Femur (tissue), 1 donor: ENCODE measurements around the gene MTAP.

ENCODE experiments used
- DNase-seq: peaks from one replicate; pipeline ENCODE4 v3.0.0-alpha.2; 2017

Gene MTAP

DNA sequence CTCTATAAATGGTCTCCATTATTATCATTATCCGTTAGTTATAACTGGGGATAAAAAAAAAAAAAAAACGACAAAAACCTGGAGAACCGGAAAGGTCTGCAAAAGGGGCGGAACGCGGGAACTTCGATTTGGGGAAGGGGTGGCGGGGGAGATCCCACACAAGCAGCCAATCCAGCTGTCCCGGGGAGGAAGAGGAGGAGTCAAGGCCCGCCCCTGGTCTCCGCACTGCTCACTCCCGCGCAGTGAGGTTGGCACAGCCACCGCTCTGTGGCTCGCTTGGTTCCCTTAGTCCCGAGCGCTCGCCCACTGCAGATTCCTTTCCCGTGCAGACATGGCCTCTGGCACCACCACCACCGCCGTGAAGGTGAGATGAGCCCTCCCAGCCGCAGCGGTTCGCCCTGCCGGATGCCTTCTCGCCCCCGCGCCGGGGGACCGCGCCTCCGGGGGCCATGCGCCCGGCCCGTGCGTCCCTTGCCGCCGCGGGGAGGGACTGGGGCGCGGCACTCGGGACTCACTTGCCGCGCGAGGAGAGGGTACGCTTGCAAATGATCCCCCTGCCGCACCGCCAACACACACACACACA is at the start of gene MTAP:
TSS of gene MTAP (plus strand) at position 219 of the 583 bp plus-strand sequence. CDS start at position 332, 113 bp downstream.
- DNase-seq: peak; percentile 96

GRCh38 chr9:21753523-21753922 is 48.9 kb upstream of the MTAP start:
- DNase-seq: no peak

DNA sequence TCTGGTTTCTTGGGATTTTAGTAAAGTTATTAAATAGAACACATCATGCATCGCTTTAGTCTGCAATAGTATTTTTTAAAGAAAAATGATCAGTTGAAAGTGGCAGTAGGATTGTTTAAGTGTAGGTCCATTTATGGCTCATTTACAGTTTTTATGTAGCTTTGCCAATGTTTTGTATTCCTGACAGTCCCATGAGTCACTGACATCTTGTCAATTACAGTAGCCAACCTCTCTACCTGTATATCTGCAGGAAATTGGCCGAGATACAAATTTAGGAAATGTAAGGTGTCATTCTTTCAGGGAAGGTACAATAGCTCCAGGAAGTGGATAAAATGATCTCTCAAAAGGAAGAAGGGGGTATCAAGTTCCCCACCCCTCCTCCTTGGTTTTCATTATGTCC is 47.7 kb upstream of the MTAP start:
- DNase-seq: no peak

DNA sequence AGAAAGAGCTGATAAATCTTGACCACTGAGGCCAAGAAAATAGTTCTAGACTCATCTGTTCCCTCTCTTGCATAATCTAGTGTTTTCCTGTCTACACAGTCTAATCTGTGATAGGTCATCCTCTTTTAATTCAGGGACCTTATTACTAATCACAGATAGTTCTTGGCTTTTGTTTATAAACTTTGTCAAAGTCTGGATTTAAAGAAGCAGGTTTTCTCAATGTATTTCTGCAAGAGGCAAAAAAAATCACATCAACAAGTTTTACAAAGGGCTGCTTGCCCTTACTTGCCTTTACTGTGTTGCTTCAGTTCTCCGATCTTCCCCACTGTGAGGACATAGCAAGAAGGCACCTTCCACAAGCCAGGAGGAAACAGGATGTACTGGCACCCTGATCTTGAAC is 43.9 kb upstream of the MTAP start:
- DNase-seq: no peak

GRCh38 chr9:21761309-21761901 is 41.0 kb upstream of the MTAP start:
- DNase-seq: no peak

DNA sequence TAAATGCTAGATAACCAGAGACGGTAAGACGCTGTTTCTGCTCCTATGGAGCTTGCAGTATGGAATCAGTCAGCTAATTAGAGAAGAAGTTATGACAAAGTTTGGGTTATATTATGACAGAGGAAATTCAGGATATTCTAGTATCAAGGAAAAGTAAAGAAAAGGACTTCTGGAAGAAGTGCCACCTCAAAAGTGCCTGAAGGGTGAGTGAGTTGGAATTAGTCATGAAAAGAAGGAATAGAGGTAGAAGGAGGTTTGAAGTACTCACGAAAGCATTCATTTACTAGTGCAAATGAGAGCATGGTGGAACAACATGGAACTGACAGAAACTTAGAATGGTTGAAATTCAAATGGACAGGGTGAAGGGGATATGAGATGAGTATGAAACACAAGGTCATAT is 40.4 kb upstream of the MTAP start:
- no peak for DNase-seq

DNA sequence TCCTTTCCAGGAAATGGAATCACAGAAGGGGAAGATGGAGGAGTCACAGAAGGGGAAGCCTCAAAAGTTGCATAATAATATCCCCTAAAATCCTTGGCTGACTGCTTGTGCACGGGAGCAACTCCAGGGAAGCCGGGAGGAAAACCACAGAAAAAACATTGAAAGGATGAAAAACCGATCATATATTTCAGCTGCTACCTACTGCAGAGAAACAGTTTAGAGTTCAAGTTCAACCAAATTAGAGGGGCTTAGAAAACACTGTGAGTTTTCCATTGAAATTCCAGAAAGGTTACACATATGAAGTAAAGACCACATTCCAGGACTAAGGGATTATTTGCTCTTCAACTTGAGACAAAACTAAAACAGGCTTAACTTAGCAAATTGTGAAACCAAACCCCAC is 37.6 kb upstream of the MTAP start:
- no peak for DNase-seq

DNA sequence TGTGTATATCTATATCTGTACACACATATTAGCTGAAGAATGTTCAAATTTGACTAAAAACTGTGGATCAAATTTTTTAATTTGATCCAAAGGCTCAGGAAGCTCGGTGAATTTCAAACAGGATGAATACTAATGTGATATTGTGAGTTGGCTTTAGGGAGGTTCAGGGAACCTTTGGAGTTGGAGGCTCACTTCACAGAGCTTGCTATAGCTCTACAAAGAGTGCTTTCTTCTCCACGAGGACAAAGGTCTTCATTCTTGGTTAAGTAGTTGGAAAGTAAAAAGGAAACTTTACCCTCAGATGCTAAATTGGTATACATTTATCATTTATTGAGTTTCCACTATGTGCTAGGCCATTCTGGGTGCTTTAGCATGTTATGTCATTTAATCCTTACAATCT is 36.3 kb upstream of the MTAP start:
- no peak for DNase-seq

DNA sequence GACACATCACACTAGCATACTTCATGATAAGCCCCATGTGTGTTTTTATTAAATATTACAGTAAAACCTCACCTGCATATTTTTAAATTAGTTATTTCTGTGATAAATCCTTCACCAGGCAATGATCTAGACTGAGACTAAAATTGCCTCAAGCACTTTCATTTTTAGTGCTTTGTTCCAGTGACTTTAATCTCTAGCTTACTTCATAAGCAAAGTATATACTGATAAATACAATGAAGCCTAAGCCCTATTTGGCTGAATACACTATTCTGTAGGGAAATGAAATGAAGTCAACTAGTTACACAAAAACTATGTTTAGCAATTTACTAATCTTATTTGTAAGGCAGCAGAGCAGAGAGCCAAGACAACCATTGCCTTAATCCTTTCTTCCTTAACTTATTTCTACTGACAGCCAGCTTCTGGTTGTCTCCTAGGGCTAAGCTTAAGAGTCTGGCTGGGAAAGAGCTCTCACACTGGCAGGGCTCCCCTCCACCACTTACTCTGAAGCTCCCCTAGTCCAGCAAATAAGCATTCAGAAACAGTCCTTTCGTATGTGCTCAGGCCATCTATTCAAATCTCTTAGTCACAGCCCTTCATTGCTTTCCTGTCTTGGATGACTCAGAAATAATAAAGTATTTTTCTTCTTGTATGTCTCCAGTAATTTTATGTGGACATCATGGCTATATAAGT is 31.4 kb upstream of the MTAP start:
- DNase-seq: no peak

DNA sequence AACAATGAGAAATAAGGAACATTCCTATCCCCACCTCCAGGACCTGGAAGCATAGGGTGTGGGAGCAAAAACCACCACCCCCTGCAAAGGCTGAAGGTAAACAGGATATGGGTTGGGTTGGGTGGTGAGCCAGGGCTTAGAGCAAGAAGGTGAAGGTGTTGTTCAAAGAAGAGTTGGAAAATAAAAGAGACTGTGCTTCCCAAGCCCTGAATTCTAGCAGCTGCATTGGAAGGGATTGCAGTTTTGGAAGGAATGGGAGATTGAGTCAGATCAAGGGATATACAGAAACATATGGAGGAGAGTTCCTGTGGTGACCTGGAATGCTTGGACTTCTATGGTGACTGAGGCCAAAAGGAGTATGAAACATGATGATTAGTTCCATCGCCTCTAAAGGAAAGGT is 24.7 kb upstream of the MTAP start:
- no peak for DNase-seq

- no peak for DNase-seq
Measured at GRCh38 chr9:21778304-21778703, 24.1 kb upstream of the MTAP start.

DNA sequence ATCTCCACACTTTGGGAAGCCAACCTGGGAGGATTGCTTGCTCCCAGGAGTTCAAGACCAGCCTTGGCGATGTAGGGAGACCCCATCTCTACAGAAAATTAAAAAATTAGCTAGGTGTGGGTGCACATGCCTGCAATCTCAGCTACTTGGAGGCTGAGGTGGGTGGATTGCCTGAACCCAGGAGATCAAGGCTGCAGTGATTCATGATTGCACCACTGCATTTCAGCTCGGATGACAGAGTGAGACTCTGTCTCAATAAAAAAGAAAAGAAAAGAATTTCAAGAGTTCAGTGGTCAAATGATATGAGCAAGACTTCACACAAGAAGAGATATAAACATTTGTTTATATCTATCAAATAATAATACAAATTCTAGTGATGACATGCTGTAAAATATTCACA is 23.0 kb upstream of the MTAP start:
- DNase-seq: no peak

DNA sequence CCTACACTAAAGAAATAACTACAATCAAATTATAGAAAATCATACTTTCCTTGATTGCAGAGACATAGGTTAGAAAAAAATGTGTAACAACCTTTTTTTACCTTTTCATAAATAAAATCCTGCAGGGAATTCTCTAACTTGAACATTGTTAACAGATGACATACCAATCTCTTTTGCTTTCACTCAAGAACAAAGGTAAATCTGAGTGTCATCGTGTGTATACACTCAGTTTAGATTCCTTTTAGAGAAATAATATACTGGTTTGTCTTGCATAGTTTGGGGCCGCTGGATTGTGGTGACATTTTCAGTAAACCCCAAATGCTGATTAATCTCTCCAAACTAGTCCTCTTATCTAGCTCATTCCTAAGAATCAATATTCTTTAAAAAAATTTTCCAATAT is 20.8 kb upstream of the MTAP start:
- DNase-seq: no peak

DNA sequence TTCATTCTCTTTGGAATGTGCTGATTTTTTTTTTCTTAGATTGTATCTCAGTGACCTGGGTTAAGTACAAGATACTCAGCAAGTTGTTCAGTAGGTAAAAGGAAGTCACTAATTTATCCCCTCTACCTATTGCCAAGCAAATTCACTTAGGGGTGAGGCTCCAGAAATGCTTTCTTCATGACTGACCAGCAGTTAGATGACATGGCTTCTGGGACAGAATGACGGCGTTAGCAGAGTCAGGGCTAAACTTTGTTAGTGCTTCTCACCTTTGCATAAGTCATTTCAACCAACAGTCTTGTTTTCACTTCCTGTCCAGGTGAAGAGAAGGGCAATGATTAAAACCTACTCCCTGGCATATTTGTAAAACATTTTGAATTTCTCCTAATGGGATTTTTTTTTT is 20.2 kb upstream of the MTAP start:
- DNase-seq: no peak

DNA sequence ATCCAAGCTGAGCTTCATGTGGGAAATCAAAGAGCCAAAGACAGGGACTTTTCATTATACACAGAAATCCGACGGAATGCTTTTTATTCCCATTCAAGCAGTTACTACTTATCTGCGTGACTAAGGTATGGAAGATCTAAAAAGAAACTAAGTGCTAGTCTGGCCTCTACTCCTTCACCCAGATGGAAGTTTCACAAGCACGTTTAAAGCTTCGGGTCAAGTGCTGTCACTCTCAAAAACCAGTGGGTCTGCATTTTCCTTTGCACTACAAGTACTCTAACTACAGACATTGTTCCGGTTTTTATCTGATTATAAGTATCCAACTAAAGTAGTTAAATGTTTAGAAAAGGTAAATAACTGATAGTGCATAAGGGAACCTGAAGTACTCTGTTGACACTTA is 13.7 kb upstream of the MTAP start:
- no peak for DNase-seq

- DNase-seq: peak; percentile 58
Measured at GRCh38 chr9:21789541-21790037, 12.8 kb upstream of the MTAP start.

GRCh38 chr9:21795483-21795882 is 7.0 kb upstream of the MTAP start:
- DNase-seq: no peak

GRCh38 chr9:21796768-21797167 is 5.7 kb upstream of the MTAP start:
- no peak for DNase-seq

DNA sequence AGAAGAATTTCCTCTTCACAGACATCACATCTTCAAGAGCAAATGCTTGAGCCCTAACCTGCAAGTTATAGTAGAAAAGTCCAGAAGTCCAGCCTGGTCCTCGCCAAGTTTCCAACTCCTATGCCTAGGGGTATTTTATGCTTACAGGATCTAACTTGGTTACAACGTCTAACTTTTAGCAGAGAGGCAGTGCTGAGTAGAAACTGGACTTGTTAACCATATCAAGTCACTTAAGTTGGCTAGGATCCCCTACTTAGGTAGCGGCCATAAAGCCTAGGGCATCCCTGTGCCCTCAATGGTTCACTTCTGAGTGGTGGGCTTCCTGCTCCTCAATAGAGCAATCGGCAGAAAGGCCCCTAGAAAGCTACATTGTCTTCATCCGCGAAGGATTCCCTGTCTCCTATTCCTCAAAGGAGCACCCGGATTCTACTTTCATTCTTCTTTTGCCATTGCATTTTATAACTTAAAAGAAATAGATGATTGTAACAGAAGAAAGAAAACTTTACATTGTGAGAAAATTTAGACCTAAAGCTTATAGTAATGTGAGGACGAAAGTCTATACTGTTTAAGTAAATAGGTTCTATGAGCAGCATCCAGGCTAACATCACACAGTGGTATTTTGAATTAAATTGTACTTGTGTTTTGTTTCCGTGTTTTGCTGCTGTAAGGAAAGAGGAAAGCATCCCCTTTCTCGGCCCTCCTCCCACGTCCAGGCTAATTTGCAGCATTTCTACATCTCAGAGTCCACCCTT is 1.3 kb upstream of the MTAP start:
- no peak for DNase-seq

GRCh38 chr9:21801683-21802417 is 586 bp upstream of the MTAP start:
- peak; percentile 88 for DNase-seq

DNA sequence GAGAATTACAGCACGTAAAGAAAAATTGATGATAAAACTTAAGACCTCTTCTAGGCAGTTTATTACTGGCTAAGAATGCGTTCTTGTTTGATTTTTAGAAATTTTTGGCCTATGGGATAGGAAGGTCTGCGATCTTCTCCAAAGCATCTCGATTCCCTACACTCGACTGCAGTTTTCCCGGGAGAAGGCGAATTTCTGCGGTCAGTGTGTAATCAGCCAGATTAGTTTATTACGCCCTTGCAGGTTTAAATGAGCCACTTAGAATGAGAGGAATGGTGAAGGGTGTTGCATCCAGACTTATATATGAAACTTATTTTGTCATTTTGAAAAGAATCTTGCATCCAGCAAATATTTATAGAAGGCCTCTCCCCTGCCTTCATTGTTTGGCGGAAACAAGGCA is 1.2 kb downstream of the MTAP start:
- no peak for DNase-seq

DNA sequence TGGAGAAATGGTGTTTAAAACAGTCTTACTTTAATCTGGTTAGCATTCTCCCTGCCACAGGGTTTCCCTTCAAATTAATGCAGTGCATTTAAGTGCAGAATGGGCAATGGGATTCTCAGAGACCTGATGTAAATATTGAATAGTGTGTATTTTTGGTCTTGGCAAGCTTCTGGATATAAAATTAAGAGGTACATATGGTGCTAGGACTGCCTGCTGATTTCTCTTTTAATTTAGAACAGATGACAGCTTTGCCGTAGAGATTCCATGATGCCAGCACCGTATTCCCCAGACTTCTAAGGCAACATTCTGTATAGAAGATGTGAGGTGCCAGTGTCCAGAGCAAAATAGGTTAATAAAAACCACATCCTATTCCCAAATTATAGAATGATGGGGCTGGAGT is 1.9 kb downstream of the MTAP start:
- no peak for DNase-seq

GRCh38 chr9:21804791-21805190 is 2.4 kb downstream of the MTAP start:
- DNase-seq: no peak
